ENCODE data around the gene ZNF281.

ZNF281 gene

GRCh38 chr1:200367841-200368534 is 41.8 kb downstream of the ZNF281 start:
- DNase-seq (ENCODE audit: low read depth): no peak
- no peak overlapping the region for H3K4me3 ChIP-seq (ENCODE audit: low read depth, low read length)
- no peak for TF ChIP-seq CTCF (IDR thresholded peaks at IDR 0.05; ENCODE audit: low read depth, low read length, missing control alignments)

GRCh38 chr1:200366577-200367253 is 43.1 kb downstream of the ZNF281 start:
- no peak for TF ChIP-seq CTCF (IDR thresholded peaks at IDR 0.05; ENCODE audit: low read depth, low read length, missing control alignments)
- no peak for DNase-seq (ENCODE audit: low read depth)
- H3K4me3 ChIP-seq (ENCODE audit: low read depth, low read length): no peak overlapping the region

GRCh38 chr1:200365897-200366426 is 43.9 kb downstream of the ZNF281 start:
- no peak for TF ChIP-seq CTCF (IDR thresholded peaks at IDR 0.05; ENCODE audit: low read depth, low read length, missing control alignments)
- no peak overlapping the region for H3K4me3 ChIP-seq (ENCODE audit: low read depth, low read length)
- DNase-seq (ENCODE audit: low read depth): no peak

- DNase-seq (ENCODE audit: low read depth): no peak
- TF ChIP-seq CTCF (IDR thresholded peaks at IDR 0.05; ENCODE audit: low read depth, low read length, missing control alignments): no peak
- H3K4me3 ChIP-seq (ENCODE audit: low read depth, low read length): no peak overlapping the region
Measured at GRCh38 chr1:200364831-200365230, 45.0 kb downstream of the ZNF281 start.

- no peak for TF ChIP-seq CTCF (IDR thresholded peaks at IDR 0.05; ENCODE audit: low read depth, low read length, missing control alignments)
- no peak overlapping the region for H3K4me3 ChIP-seq (ENCODE audit: low read depth, low read length)
Measured at GRCh38 chr1:200364091-200364759, 45.6 kb downstream of the ZNF281 start.

GRCh38 chr1:200363264-200363933 is 46.4 kb downstream of the ZNF281 start:
- DNase-seq (ENCODE audit: low read depth): no peak
- no peak for TF ChIP-seq CTCF (IDR thresholded peaks at IDR 0.05; ENCODE audit: low read depth, low read length, missing control alignments)
- no peak overlapping the region for H3K4me3 ChIP-seq (ENCODE audit: low read depth, low read length)

More at GRCh38 chr1:200364091-200364759, 45.6 kb downstream of the ZNF281 start:
- DNase-seq (ENCODE audit: low read depth): no peak
